Stimulated activated CD4-positive, alpha-beta T cell treated with anti-CD3 and anti-CD28 coated beads, Interleukin-2, amount 100 ng/mL, for 24 hours (primary cell): ENCODE results near the gene CAMTA1.
A peak's percentile ranks its signal among the peaks of the same experiment; 100 is the strongest.

Experiments
- DNase-seq, 2 donors: peaks; one replicate each; pipeline ENCODE4 v3.0.0-alpha.2; 2020

CAMTA1 gene

GRCh38 chr1:7531562-7532340 is 746.5 kb downstream of the CAMTA1 start:
- DNase-seq, result no peak

DNA sequence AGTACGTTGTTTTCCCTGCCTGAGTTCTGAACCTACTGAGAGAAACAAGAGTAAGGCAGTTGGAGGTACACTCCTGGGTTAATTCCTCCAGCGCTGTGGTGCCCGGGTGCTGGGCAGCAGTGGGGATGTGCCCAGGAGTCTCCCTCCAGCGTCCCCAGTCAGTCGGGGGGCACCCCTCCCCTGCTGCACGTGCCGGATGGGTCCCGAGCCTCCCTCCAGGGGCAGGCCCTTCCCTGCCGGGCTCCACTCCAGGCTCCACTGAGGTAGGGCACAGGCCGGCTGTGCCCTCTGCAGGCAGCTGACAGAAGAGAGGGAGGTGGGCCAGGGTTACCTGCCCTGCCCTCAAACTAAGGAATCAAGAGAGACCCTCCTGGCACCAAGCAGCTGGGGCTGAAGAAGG is 747.8 kb downstream of the CAMTA1 start:
- DNase-seq, result no peak

DNA sequence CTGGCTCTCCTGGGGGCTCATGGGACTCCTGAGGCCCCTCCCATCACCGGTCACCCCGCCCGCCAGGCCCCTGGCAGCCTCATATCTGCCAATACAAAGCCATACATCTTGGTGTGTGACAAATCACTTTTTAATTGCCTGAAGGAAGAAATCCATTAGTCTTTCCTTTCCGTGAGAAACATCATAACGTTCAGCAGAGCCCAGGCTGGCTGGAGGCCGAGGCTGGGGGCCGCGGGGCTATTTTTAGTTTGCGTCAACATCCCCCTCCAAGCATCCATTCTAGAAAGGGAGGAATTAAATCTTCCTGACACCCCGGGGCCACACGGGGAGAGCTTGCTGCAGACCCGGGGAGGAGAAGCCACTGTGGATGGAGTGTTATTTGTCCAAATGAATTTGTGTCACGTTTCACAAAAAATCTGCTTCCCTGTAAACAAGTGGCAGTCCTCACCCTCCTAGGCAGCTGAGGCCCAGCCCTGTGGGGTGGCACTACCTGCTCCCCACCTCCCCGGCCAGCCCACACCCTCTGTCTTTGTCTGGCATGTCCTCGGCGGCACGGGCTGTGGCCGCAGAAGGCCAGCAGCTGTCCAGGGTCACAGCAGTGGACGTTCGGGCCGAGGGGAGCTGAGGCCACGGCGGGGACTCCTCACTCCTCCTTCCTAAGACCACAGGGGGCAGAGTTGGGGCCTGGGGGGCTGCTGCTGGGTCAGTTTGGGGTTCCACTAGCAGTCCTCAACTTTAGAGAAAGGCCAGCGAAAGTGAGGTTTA is 749.0 kb downstream of the CAMTA1 start:
- DNase-seq, result no peak

DNA sequence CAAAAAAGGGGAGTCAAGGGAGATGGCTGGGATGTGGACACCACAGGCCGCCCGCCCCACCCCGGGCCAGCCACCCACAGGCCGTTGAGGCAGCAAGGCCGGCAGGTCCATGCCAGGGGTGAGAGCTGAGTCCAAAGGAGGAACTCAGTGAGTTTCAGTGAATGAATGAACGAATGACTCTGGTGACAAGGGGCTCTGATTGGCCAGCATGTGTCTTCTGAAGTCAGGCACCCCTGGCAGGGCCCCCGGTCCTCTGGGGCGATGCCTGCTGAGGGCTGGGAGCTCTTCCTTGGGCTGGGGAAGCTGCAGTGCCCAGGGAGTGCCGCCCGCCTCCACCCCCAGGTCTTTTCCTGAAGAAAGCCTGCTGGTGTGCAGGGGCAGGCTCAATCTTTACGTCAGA is 749.8 kb downstream of the CAMTA1 start:
- DNase-seq, result no peak

DNA sequence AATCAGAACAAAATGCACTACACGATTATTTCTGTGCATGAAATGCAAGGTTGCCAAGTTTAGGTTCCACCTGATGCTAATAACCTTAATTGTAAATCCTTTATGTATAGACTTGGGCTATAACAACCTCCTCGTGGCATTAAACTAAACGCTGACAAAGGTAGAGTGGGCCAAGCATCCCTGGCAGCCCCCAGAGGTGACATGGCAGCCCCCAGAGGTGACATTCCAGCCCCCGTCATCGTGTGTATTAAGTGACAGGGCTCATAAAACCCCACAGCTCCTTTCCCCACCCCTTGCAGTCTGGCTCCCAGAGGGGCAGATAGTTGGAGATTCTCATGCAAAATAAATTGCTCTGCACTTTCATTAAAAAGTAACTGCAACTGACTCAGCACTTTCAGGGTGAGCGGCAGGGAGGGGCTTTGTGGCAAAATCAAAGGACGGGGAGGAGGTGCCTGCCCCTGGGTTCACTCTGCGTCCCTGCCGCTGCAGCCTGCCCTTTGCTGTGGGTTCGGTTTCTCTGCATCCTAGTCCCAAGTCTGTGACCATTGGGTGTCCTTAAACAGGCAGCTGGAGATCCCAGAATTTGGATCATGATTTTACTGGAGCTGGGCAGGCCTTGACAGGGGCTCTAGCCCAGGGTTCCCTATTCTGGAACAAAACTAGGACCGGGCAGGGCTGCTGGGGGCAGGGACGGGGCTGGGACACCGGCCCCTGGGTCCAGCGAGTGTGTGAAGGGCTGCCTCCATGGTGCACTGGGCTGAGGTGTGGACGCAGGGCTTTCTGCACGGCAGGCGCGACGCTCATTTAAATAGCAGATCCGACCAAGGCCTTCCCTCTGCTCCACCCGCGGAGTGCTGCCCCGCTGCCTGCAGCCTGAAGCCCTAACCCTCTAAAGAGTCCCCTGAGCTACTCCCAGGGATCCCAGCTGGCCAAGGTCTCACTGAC is 751.0 kb downstream of the CAMTA1 start:
- DNase-seq, result no peak

GRCh38 chr1:7536891-7537591 is 751.8 kb downstream of the CAMTA1 start:
- no peak for DNase-seq

DNA sequence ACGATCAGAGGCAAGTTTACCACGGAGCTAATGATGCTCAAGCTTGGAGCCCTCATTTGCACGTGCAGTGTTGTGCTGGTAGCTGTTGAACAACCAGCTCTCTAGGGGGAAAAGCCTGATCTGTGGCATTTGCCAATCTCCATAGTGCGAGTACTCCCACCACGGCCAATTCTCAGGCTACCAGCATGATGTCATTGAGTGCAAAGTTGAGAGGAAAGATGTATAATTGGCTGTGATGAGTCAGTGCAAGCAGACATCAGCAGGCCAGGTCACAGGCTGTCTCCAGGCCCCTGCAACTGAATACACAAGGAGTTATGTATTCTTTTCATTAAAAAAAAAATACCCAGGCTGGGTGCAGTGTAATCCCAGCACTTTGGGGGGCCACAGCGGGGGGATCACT is 752.8 kb downstream of the CAMTA1 start:
- DNase-seq, result no peak

DNA sequence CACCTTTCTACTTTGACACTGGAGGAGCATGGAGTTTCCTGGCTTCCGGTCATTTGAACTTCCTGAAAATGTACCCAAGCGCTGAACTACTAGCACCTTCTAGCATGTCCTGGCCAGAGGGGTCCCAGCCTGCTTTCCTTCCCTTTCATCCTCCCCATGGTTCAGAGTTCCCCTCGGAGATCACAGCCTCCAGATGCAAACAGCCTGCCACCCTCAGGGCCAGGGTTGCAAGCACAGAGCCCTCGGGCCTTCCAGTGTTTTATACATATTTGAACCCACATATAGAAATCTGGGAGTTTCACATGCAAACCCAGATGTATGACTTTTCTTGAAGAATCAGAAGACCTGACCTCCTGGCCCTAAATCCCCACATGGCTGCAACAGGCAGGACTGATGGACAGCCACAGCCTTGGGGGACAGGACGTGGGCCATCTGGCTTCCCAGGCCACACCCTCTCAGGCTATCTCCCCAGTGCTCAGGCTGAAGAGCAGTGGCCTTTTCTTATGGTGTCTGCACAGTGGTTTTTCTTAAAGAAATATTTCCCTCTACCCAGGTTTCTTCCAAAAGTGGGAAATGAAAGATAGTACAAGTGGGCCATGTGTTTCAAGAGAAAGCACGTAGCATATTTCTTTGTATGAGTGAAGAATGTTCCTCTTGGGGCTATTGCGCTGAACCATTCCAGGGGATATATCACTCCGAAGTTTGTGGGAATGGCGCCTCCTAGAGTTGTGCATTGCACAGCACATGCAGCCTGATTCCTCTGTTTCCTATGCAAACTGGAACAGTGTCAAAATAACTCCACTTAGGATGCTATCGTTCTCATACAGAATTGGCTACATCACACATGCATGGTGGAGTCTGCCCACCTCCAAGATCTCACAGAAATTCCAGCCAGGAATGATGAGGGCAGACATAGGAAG is 753.9 kb downstream of the CAMTA1 start:
- no peak for DNase-seq

DNA sequence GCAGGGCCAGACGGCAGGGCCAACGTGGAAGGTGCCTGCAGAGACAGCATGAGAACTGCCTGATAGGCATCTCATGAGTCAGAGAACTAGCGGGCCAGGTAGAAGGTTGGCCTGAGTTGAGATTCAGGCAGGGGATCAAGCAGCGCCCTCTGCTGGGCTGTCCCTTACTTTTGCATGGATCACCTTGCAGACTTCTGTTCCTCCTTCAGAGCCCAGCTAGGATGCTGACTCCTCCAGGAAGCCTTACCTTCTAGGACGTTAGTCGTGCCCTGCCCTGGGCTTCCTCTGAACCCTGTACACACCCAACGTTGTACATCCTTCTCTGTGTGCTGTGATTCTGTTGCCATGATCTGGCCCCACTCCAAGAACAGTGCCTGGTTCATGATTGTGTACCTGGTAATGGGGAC is 754.5 kb downstream of the CAMTA1 start:
- DNase-seq, result peak in 1 of 2 donors; percentile 47

DNA sequence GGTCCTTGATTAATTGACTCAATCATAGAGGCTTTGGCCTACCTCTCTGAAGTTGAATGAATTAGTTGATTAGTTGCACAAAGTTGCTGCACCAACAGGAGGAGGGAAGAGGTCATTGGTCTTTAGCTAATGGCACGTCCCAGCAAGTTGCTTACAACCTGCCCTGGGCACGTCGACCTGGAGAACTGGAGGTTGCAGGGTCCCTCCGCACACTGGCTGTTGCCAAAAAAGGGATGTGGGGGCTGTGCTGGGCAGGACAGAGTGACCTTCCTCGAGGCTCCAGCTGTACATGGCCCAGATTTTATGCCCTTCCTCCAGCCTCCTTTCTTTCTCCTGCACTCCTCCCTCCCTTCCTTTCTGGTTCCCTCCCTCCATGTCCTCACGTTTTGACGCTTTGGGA is 755.6 kb downstream of the CAMTA1 start:
- no peak for DNase-seq

DNA sequence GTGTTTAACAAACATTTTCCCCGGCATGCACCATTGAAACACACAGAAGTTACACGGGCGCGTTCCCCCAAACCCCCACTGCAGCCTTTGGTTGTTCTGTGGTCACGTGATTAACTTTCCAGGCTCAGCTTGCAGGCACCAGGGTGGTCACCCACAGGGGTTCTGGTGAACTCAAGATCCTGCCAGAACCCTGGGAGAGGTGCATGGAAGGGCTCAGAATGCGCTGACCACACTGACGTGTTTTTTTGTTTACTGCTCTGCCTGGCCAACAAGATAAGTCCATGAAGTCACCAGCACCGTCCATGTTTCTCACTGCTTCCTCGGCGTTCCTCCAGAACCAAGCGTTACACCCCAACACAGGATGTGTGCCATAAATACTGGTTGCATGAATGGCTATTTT is 756.4 kb downstream of the CAMTA1 start:
- no peak for DNase-seq

GRCh38 chr1:7543718-7544090 is 758.5 kb downstream of the CAMTA1 start:
- no peak for DNase-seq

DNA sequence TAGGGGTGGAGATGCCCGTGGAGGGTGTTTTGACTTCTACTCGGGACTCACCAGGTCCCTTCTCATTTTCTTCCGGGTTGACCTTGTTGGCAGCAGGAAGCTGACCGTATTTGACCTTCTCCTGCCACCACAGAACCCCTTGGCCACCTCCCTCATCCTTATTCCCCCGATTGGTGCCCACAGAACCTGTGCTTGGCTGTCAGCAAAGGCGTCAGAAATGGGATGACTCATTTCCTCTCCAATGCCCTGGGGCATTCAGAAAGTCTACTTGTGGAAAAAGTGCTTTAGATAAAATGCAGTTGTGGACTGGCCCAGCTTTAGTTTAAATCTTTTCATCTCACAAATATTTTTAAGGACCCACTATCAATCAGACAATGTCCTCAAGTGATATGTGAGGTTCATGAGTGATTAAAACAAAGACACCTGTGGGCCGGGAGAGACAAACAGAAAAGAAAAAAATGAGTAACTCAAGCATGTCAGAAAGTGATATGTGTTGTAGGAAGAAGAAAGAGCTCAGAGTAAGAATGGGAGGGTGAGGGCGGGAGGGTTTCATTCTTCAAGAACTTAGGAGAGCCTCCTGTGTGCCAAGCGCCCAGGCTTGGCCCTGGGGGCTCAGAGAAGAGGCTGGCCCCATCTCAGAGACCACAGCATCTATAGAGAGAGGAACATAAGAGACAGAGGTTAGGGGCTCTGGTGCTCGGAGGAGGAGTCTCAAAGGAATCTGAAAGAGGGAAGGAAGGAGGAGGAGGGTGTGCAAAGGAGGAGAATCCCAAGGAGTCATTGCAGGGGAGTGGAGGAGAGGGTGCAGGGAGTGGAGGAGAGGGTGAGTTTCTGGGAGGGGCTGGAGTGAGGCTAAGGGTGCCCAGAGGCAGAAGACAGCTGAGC is 764.3 kb downstream of the CAMTA1 start:
- DNase-seq, result peak; percentile 24 to 44

DNA sequence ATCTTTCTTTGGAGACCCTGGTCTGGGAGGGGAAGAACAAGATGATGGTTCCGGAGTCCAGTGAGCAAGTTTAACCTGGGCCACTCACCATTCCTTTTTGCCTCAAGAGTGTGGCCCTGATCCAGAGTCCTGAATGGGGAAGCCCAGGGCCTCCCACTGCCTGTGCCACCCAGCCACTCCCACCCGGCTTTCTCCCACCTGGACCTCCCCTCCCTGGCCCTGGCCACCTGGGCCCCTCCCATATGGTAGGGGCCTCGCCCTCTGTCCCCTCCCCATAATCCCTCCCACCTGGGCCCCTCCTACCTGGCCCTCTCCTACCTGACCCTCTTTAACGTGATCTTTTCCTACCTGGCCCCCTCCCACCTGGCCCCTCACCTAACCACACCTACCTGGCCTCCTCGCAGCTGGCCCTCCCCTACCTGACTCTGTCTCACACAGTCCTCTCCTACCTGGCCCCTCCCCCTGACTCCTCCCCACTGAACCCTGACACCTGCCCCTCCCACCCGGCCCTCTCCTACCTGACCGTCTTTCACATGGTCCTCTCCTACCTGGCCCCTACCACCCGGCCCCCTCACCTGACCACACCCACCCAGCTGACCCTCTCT is 765.1 kb downstream of the CAMTA1 start:
- DNase-seq, result no peak

DNA sequence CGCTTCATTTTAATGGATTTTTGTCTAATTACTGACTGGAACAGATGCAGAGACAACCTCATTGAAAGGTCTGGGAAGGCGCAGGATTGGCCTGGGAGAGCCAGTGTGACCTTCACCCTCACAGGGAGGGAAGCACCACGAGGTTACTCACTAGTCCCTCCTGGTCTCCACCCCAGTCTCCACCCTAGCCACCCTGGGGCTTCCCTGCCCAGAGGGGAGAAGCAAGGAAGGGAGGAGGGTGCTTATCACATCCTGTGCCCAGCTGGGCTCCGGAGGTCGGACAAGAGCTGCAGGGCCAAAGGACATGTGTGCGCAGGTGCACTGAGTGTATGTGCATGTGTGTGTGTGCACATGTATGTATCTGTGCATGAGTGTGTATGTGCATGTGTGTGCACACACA is 765.7 kb downstream of the CAMTA1 start:
- DNase-seq, result no peak

- DNase-seq, result no peak
Measured at GRCh38 chr1:7551442-7551841, 766.2 kb downstream of the CAMTA1 start.

GRCh38 chr1:7552402-7552801 is 767.1 kb downstream of the CAMTA1 start:
- no peak for DNase-seq

- DNase-seq, result no peak
Measured at GRCh38 chr1:7553042-7553690, 767.9 kb downstream of the CAMTA1 start.
